Stimulated activated naive CD8-positive, alpha-beta T cell treated with anti-CD3 and anti-CD28 coated beads, Interleukin-15, amount 100 ng/mL, for 72 hours (primary cell): Measurements from ENCODE around the gene WNT9B.
"Not testable (repeated sequence)": the region's sequence is repeated elsewhere in the genome, so short reads cannot be mapped to it uniquely, and the experiment has no call there.

ENCODE experiments used
- ATAC-seq: fragments of 150-1000 bp; cut with Tn5 transposase; 2 replicates; pipeline ENCODE4 v1.10.0; 2021; ENCODE audit warnings: mild to moderate bottlenecking, moderate library complexity
- DNase-seq, 2 donors: peaks; one replicate each; pipeline ENCODE4 v3.0.0; 2021 to 2022
- H3K27ac Mint-ChIP-seq, 2 donors: one replicate each; pipeline ENCODE4 v1.8.0; 2022; ENCODE audit warnings: mild to moderate bottlenecking in 2 of 2, mixed read lengths in 2 of 2, moderate library complexity in 2 of 2
- H3K27me3 Mint-ChIP-seq: one replicate; pipeline ENCODE4 v1.8.0; 2022; ENCODE audit warnings: mixed read lengths
- H3K4me1 Mint-ChIP-seq: one replicate; pipeline ENCODE4 v1.8.0; 2022; ENCODE audit warnings: mild to moderate bottlenecking, mixed read lengths
- H3K4me3 Mint-ChIP-seq, 2 donors: one replicate each; pipeline ENCODE4 v1.8.0; 2022; ENCODE audit warnings: mild to moderate bottlenecking in 2 of 2, mixed read lengths in 2 of 2, moderate library complexity in 1 of 2
- H3K9me3 Mint-ChIP-seq, 2 donors: one replicate each; pipeline ENCODE4 v1.8.0; 2022; ENCODE audit warnings: mixed read lengths in 2 of 2

Gene WNT9B

GRCh38 chr17:46896991-46897390 lies 45.6 kb downstream of the WNT9B start:
- no peak overlapping the region for H3K27ac Mint-ChIP-seq
- no peak for DNase-seq

GRCh38 chr17:46898364-46898763 lies 47.0 kb downstream of the WNT9B start:
- ATAC-seq: no peak
- Mint-ChIP-seq H3K4me1 (no peaks in the 10 kb centered on the region), H3K4me3 (no peak overlapping the region), H3K27ac (no peak overlapping the region), H3K27me3 (peaks cover 3% of the 10 kb centered on the region), H3K9me3 (no peaks in the 10 kb centered on the region)
- no peak for DNase-seq

More at GRCh38 chr17:46896991-46897390, 45.6 kb downstream of the WNT9B start:
- Mint-ChIP-seq H3K4me3 (no peak overlapping the region), H3K4me1 (no peaks in the 10 kb centered on the region), H3K9me3 (no peaks in the 10 kb centered on the region), H3K27me3 (peaks cover 15% of the 10 kb centered on the region)
- no peak for ATAC-seq

GRCh38 chr17:46898860-46899259 lies 47.5 kb downstream of the WNT9B start:
- Mint-ChIP-seq H3K27ac (no peak overlapping the region), H3K9me3 (no peaks in the 10 kb centered on the region), H3K4me1 (no peaks in the 10 kb centered on the region), H3K4me3 (no peak overlapping the region), H3K27me3 (no peaks in the 10 kb centered on the region)
- ATAC-seq (no peak), DNase-seq (no peak)

- Mint-ChIP-seq H3K27ac (no peak overlapping the region), H3K9me3 (peaks cover 0 to 7% of the 10 kb centered on the region in 2 donors), H3K4me1 (peaks cover 10% of the 10 kb centered on the region), H3K27me3 (peaks cover 9% of the 10 kb centered on the region), H3K4me3 (no peak overlapping the region)
- ATAC-seq (no peak), DNase-seq (no peak)
These were observed 49.9 kb downstream of the WNT9B start for GRCh38 chr17:46901291-46901690.

GRCh38 chr17:46903762-46904672 lies 52.6 kb downstream of the WNT9B start:
- no peak for DNase-seq
- Mint-ChIP-seq H3K27ac (no peak overlapping the region), H3K4me1 (peaks cover 10% of the 10 kb centered on the region), H3K4me3 (no peak overlapping the region), H3K27me3 (peaks cover 9% of the 10 kb centered on the region), H3K9me3 (peaks cover 0 to 7% of the 10 kb centered on the region in 2 donors)
- ATAC-seq: no peak

- Mint-ChIP-seq H3K27me3 (peaks cover 21% of the 10 kb centered on the region), H3K4me3 (no peak overlapping the region), H3K27ac (no peak overlapping the region), H3K4me1 (peaks cover 10% of the 10 kb centered on the region), H3K9me3 (peaks cover 0 to 7% of the 10 kb centered on the region in 2 donors)
- DNase-seq: no peak
- no peak for ATAC-seq
These were observed 56.8 kb downstream of the WNT9B start for GRCh38 chr17:46908068-46908737.

GRCh38 chr17:46910179-46910927 lies 59.0 kb downstream of the WNT9B start:
- H3K27ac Mint-ChIP-seq: no peak overlapping the region
- H3K9me3 Mint-ChIP-seq: no peaks in the 10 kb centered on the region
- DNase-seq (no peak), ATAC-seq (no peak)
- H3K27me3 Mint-ChIP-seq: peaks cover 18% of the 10 kb centered on the region
- H3K4me1 Mint-ChIP-seq: peaks cover 8% of the 10 kb centered on the region
- no peak overlapping the region for H3K4me3 Mint-ChIP-seq

GRCh38 chr17:46911311-46911710 lies 59.9 kb downstream of the WNT9B start:
- Mint-ChIP-seq H3K27ac (peak overlapping the region in 1 of 2 donors; percentile 70), H3K4me3 (no peak overlapping the region), H3K27me3 (peaks cover 12% of the 10 kb centered on the region), H3K9me3 (no peaks in the 10 kb centered on the region), H3K4me1 (no peaks in the 10 kb centered on the region)
- DNase-seq (no peak), ATAC-seq (no peak)

GRCh38 chr17:46915596-46915995 lies 64.2 kb downstream of the WNT9B start:
- Mint-ChIP-seq H3K4me3 (no peak overlapping the region), H3K4me1 (no peaks in the 10 kb centered on the region), H3K27ac (no peak overlapping the region), H3K27me3 (peaks cover 1% of the 10 kb centered on the region), H3K9me3 (no peaks in the 10 kb centered on the region)
- ATAC-seq: no peak
- no peak for DNase-seq

GRCh38 chr17:46916211-46916610 lies 64.8 kb downstream of the WNT9B start:
- Mint-ChIP-seq H3K9me3 (no peaks in the 10 kb centered on the region), H3K27ac (no peak overlapping the region), H3K4me3 (no peak overlapping the region), H3K27me3 (no peaks in the 10 kb centered on the region), H3K4me1 (no peaks in the 10 kb centered on the region)
- ATAC-seq: no peak
- no peak for DNase-seq

- H3K27me3 Mint-ChIP-seq: no peaks in the 10 kb centered on the region
- no peak overlapping the region for H3K4me3 Mint-ChIP-seq
- H3K9me3 Mint-ChIP-seq: no peaks in the 10 kb centered on the region
- ATAC-seq (no peak), DNase-seq (no peak)
- no peaks in the 10 kb centered on the region for H3K4me1 Mint-ChIP-seq
- no peak overlapping the region for H3K27ac Mint-ChIP-seq
These were observed 65.2 kb downstream of the WNT9B start for GRCh38 chr17:46916623-46917022.

- Mint-ChIP-seq H3K4me1 (no peaks in the 10 kb centered on the region), H3K4me3 (no peak overlapping the region), H3K27ac (no peak overlapping the region), H3K27me3 (no peaks in the 10 kb centered on the region), H3K9me3 (no peaks in the 10 kb centered on the region)
- DNase-seq: no peak
- no peak for ATAC-seq
These were observed 65.7 kb downstream of the WNT9B start for GRCh38 chr17:46917041-46917440.

GRCh38 chr17:46917516-46917915 lies 66.1 kb downstream of the WNT9B start:
- H3K27ac Mint-ChIP-seq: no peak overlapping the region
- no peaks in the 10 kb centered on the region for H3K9me3 Mint-ChIP-seq

GRCh38 chr17:46921962-46922361 lies 70.6 kb downstream of the WNT9B start:
- H3K27ac Mint-ChIP-seq, ATAC-seq, H3K27me3 Mint-ChIP-seq, DNase-seq, H3K9me3 Mint-ChIP-seq: not testable (repeated sequence)
- peak overlapping the region; percentile 44 to 84 for H3K4me3 Mint-ChIP-seq
- peaks cover 30% of the 10 kb centered on the region for H3K4me1 Mint-ChIP-seq

More at GRCh38 chr17:46917516-46917915, 66.1 kb downstream of the WNT9B start:
- Mint-ChIP-seq H3K4me1 (no peaks in the 10 kb centered on the region), H3K4me3 (no peak overlapping the region), H3K27me3 (no peaks in the 10 kb centered on the region)
- DNase-seq (no peak), ATAC-seq (no peak)

GRCh38 chr17:46922487-46922803 lies 71.1 kb downstream of the WNT9B start:
- Mint-ChIP-seq H3K4me1 (peaks cover 35% of the 10 kb centered on the region), H3K27ac (peak overlapping the region; percentile 100), H3K4me3 (peak overlapping the region; percentile 84 to 95), H3K9me3 (no peaks in the 10 kb centered on the region), H3K27me3 (no peaks in the 10 kb centered on the region)
- no peak for DNase-seq
- ATAC-seq: no peak
